ENCODE measurements around the gene FGF8. TPM values are rescaled to one million over a fixed set of nuclear protein-coding genes. Genes with fewer than 3 reads are reported as not detected.

The FGF8 gene
- total RNA-seq, result not detected
- polyA plus RNA-seq, result not detected
- not detected for total RNA-seq

GRCh38 chr10:101775273-101776160 is at the start of gene FGF8:
TSS of gene FGF8 (minus strand) at chr10:101776114. CDS start at chr10:101775900, 214 bp downstream.
- Histone ChIP-seq H3K27ac (ENCODE audit: low read depth, low read length) (no peak within 1 kb of the TSS), H3K4me3 (ENCODE audit: low read length) (no peak within 1 kb of the TSS), H3K27me3 (ENCODE audit: control insufficient read depth in 2 of 2, insufficient read depth in 2 of 2, low read length in 2 of 2) (peaks cover 8 to 37% of the 10 kb centered on the region in 2 donors), H3K36me3 (ENCODE audit: control insufficient read depth in 2 of 3, insufficient read depth in 3 of 3, low read length in 3 of 3) (no peaks in the 10 kb centered on the region), H3K4me1 (ENCODE audit: control insufficient read depth in 2 of 2, insufficient read depth in 2 of 2, low read length in 2 of 2) (peaks cover 5 to 30% of the 10 kb centered on the region in 2 donors), H3K9me3 (ENCODE audit: control insufficient read depth in 2 of 3, low read length in 3 of 3) (no peaks in the 10 kb centered on the region)
- ChIA-PET POLR2A (no interaction called here), CTCF (no interaction called here)
- Mint-ChIP-seq H3K27me3 (peaks cover 52 to 79% (median 65%) of the 10 kb centered on the region in 5 donors), H3K4me3 (peak within 1 kb of the TSS in 9 of 10 donors; percentile 34 to 96 (median 49)), H3K4me1 (peaks cover 22 to 40% (median 30%) of the 10 kb centered on the region in 7 donors), H3K27ac (no peak within 1 kb of the TSS), H3K9me3 (no peaks in the 10 kb centered on the region), H3K36me3 (peaks cover 0 to 3% (median 0%) of the 10 kb centered on the region in 5 donors)
- intact Hi-C loops (cut with micrococcal nuclease), result no loop called here
- no peak for DNase-seq
- no peak for ATAC-seq

- CTCF ChIA-PET, result no interaction called here
- Mint-ChIP-seq H3K27ac (no peak overlapping the region), H3K9me3 (no peaks in the 10 kb centered on the region), H3K36me3 (peaks cover 0 to 7% (median 0%) of the 10 kb centered on the region in 5 donors), H3K4me1 (peaks cover 11 to 19% (median 13%) of the 10 kb centered on the region in 7 donors), H3K4me3 (no peak overlapping the region), H3K27me3 (no peaks in the 10 kb centered on the region)
- Histone ChIP-seq H3K4me3 (ENCODE audit: low read length) (no peak overlapping the region), H3K4me1 (ENCODE audit: control insufficient read depth in 2 of 2, insufficient read depth in 2 of 2, low read length in 2 of 2) (peaks cover under 1 to 1% of the 10 kb centered on the region in 2 donors), H3K27me3 (ENCODE audit: control insufficient read depth in 2 of 2, insufficient read depth in 2 of 2, low read length in 2 of 2) (no peaks in the 10 kb centered on the region), H3K9me3 (ENCODE audit: control insufficient read depth in 2 of 3, low read length in 3 of 3) (no peaks in the 10 kb centered on the region), H3K27ac (ENCODE audit: low read depth, low read length) (no peak overlapping the region), H3K36me3 (ENCODE audit: control insufficient read depth in 2 of 3, insufficient read depth in 3 of 3, low read length in 3 of 3) (no peaks in the 10 kb centered on the region)
- intact Hi-C loops (cut with micrococcal nuclease), result no loop called here
- POLR2A ChIA-PET, result no interaction called here
- ATAC-seq (no peak), DNase-seq (no peak)
Observed at GRCh38 chr10:101824736-101825135, 48.8 kb upstream of the FGF8 start.

DNA sequence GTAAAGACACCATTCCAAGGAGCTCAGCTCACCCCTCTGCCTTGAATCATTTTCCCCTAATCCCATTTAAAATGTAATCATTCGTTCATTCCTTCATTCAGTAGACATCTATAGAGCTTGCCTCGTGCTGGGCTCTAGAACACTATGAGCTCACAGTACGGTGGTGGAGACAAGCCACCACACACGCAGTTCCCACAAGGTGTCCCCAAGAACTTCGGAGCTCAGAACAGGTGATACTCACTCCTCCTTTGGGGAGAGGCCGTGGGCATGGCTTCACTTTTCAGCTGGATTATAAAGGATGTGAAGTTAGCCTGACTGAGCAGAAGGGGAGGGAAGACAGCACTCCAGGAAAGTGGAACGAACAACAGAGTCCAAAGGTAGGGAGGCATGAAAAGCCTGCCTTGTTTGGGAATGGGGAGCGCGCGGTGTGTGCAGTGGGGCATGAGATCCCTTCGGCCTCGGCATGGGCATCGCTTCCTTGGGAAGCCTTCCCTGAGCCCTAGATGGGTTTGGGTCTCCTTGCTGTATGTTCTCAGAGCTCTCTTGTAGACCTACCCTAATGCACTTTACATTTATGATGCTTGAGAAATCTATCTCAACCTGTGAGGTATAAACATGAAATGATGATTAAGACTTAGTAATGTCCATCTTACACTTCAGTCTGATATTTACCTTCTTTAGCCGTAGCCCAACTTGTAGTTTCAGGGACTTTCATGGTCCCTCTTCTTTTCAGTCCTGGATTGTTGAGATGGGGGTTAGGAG is 43.1 kb upstream of the FGF8 start:
- peak overlapping the region; percentile 55 for H3K4me3 ChIP-seq (ENCODE audit: low read length)
- peaks cover 16 to 18% of the 10 kb centered on the region in 2 donors for H3K4me1 ChIP-seq (ENCODE audit: control insufficient read depth in 2 of 2, insufficient read depth in 2 of 2, low read length in 2 of 2)
- H3K27me3 Mint-ChIP-seq, result peaks cover 0 to 4% (median 0%) of the 10 kb centered on the region in 5 donors
- H3K9me3 ChIP-seq (ENCODE audit: control insufficient read depth in 2 of 3, low read length in 3 of 3), result no peaks in the 10 kb centered on the region
- ATAC-seq (peak; percentile 37), DNase-seq (peak in 2 of 9 donors; percentile 20 to 64)
- H3K36me3 Mint-ChIP-seq, result peaks cover 4 to 17% (median 11%) of the 10 kb centered on the region in 5 donors
- H3K27me3 ChIP-seq (ENCODE audit: control insufficient read depth in 2 of 2, insufficient read depth in 2 of 2, low read length in 2 of 2), result no peaks in the 10 kb centered on the region
- peak overlapping the region; percentile 95 to 99 (median 98) for H3K27ac Mint-ChIP-seq
- peaks cover 0 to 5% (median 0%) of the 10 kb centered on the region in 11 donors for H3K9me3 Mint-ChIP-seq
- H3K4me1 Mint-ChIP-seq, result peaks cover 26 to 49% (median 42%) of the 10 kb centered on the region in 7 donors
- peak overlapping the region; percentile 82 for H3K27ac ChIP-seq (ENCODE audit: low read depth, low read length)
- POLR2A ChIA-PET, result interaction anchor here (0.6 to 4.9 kb wide), 25 partner anchors 11 to 1364 kb away, joined by 3 to 71 read pairs (median 4); partner anchors contain the start of genes ACTR1A, DPCD, FBXW4 and HPS6
- peaks cover 0 to 8% (median 0%) of the 10 kb centered on the region in 3 experiments for H3K36me3 ChIP-seq (ENCODE audit: control insufficient read depth in 2 of 3, insufficient read depth in 3 of 3, low read length in 3 of 3)
- intact Hi-C loops (cut with micrococcal nuclease), result loop anchor here (1.0 to 10.0 kb wide), 23 partner anchors 11 to 923 kb away; partner anchors contain the start of genes ACTR1A (in 2 of the 2), ARMH3 (in 2 of the 2), NOLC1 (in 2 of the 2) and PPRC1 (in 2 of the 2)
- CTCF ChIA-PET, result interaction anchor here (0.5 to 2.1 kb wide), 8 partner anchors 8 to 629 kb away, joined by 3 to 21 read pairs (median 6); no protein-coding TSS in a partner anchor
- H3K4me3 Mint-ChIP-seq, result peak overlapping the region; percentile 95 to 100 (median 97)

GRCh38 chr10:101818119-101818871 is 42.4 kb upstream of the FGF8 start, which contains the start of gene OGA:
TSS of gene OGA (minus strand) at chr10:101818444. CDS start at chr10:101818022, 422 bp downstream.
- Mint-ChIP-seq H3K27ac (peak within 1 kb of the TSS; percentile 95 to 99 (median 98)), H3K27me3 (peaks cover 0 to 4% (median 0%) of the 10 kb centered on the region in 5 donors), H3K9me3 (peaks cover 0 to 5% (median 0%) of the 10 kb centered on the region in 11 donors), H3K36me3 (peaks cover 4 to 17% (median 12%) of the 10 kb centered on the region in 5 donors), H3K4me1 (peaks cover 34 to 57% (median 50%) of the 10 kb centered on the region in 7 donors), H3K4me3 (peak within 1 kb of the TSS; percentile 95 to 100 (median 97))
- peak; percentile 97 for ATAC-seq
- H3K4me3 ChIP-seq (ENCODE audit: low read length), result peak within 1 kb of the TSS; percentile 81
- no peaks in the 10 kb centered on the region for H3K9me3 ChIP-seq (ENCODE audit: control insufficient read depth in 2 of 3, low read length in 3 of 3)
- no peaks in the 10 kb centered on the region for H3K27me3 ChIP-seq (ENCODE audit: control insufficient read depth in 2 of 2, insufficient read depth in 2 of 2, low read length in 2 of 2)
- H3K4me1 ChIP-seq (ENCODE audit: control insufficient read depth in 2 of 2, insufficient read depth in 2 of 2, low read length in 2 of 2), result peaks cover 19 to 25% of the 10 kb centered on the region in 2 donors
- ChIA-PET POLR2A (interaction anchor here (0.7 to 4.9 kb wide), 23 partner anchors 12 to 687 kb away, joined by 3 to 71 read pairs (median 4); partner anchors contain the start of genes ACTR1A, DPCD, FBXW4 and HPS6), CTCF (interaction anchor here (1.1 to 2.1 kb wide), 6 partner anchors 9 to 192 kb away, joined by 3 to 21 read pairs (median 6); no protein-coding TSS in a partner anchor)
- DNase-seq, result peak; percentile 90 to 100 (median 99)
- H3K27ac ChIP-seq (ENCODE audit: low read depth, low read length), result peak within 1 kb of the TSS; percentile 82
- intact Hi-C loops (cut with micrococcal nuclease), result loop anchor here (1.0 to 10.0 kb wide), 23 partner anchors 12 to 924 kb away; partner anchors contain the start of genes ACTR1A (in 2 of the 2), ARMH3 (in 2 of the 2), NOLC1 (in 2 of the 2) and PPRC1 (in 2 of the 2)
- H3K36me3 ChIP-seq (ENCODE audit: control insufficient read depth in 2 of 3, insufficient read depth in 3 of 3, low read length in 3 of 3), result peaks cover 0 to 8% (median 1%) of the 10 kb centered on the region in 3 experiments

- DNase-seq (peak in 2 of 9 donors; percentile 16 to 38), ATAC-seq (peak; percentile 0)
- peak overlapping the region; percentile 82 for H3K27ac ChIP-seq (ENCODE audit: low read depth, low read length)
- Mint-ChIP-seq H3K4me1 (peaks cover 42 to 64% (median 57%) of the 10 kb centered on the region in 7 donors), H3K36me3 (peaks cover 4 to 18% (median 14%) of the 10 kb centered on the region in 5 donors), H3K27ac (peak overlapping the region; percentile 95 to 99 (median 98)), H3K27me3 (peaks cover 0 to 4% (median 0%) of the 10 kb centered on the region in 5 donors), H3K4me3 (peak overlapping the region; percentile 95 to 100 (median 97)), H3K9me3 (peaks cover 0 to 5% (median 0%) of the 10 kb centered on the region in 11 donors)
- intact Hi-C loops (cut with micrococcal nuclease), result loop anchor here (1.0 to 10.0 kb wide), 25 partner anchors 8 to 925 kb away; partner anchors contain the start of genes ACTR1A (in 2 of the 2), ARMH3 (in 2 of the 2), NOLC1 (in 2 of the 2) and NPM3 (in 2 of the 2)
- H3K4me1 ChIP-seq (ENCODE audit: control insufficient read depth in 2 of 2, insufficient read depth in 2 of 2, low read length in 2 of 2), result peaks cover 26 to 33% of the 10 kb centered on the region in 2 donors
- H3K9me3 ChIP-seq (ENCODE audit: control insufficient read depth in 2 of 3, low read length in 3 of 3), result no peaks in the 10 kb centered on the region
- H3K36me3 ChIP-seq (ENCODE audit: control insufficient read depth in 2 of 3, insufficient read depth in 3 of 3, low read length in 3 of 3), result peaks cover 0 to 9% (median 8%) of the 10 kb centered on the region in 3 experiments
- POLR2A ChIA-PET, result interaction anchor here (0.7 to 4.9 kb wide), 19 partner anchors 11 to 687 kb away, joined by 3 to 71 read pairs (median 7); partner anchors contain the start of genes FBXW4, NOLC1 and NPM3
- CTCF ChIA-PET, result interaction anchor here (0.6 to 2.1 kb wide), 7 partner anchors 14 to 825 kb away, joined by 3 to 21 read pairs (median 5); no protein-coding TSS in a partner anchor
- H3K27me3 ChIP-seq (ENCODE audit: control insufficient read depth in 2 of 2, insufficient read depth in 2 of 2, low read length in 2 of 2), result no peaks in the 10 kb centered on the region
- peak overlapping the region; percentile 81 for H3K4me3 ChIP-seq (ENCODE audit: low read length)
Observed at GRCh38 chr10:101817337-101818118, 41.6 kb upstream of the FGF8 start.

Measured in naive thymus-derived CD4-positive, alpha-beta T cell (primary cell).